ENCODE data around the gene CFAP251. TPM values are rescaled to one million over a fixed set of nuclear protein-coding genes. Genes with fewer than 3 reads are reported as not detected.

Gene CFAP251
- total RNA-seq, 4 donors from 2014 or later: 0.66 to 1.9 (median 0.87) TPM

- DNase-seq (ENCODE audit: extremely low spot score): no peak
- Histone ChIP-seq H3K9me3 (no peaks in the 10 kb centered on the region), H3K27ac (replicated peaks in 1 of 4) (no peak overlapping the region), H3K27me3 (no peaks in the 10 kb centered on the region), H3K4me3 (no peak overlapping the region), H3K4me1 (peaks cover 0 to 9% (median 3%) of the 10 kb centered on the region in 4 donors), H3K36me3 (no peaks in the 10 kb centered on the region)
- 89% methylated on average over 21 of the region's 24 CpGs for WGBS
- intact Hi-C loops (cut with DNase I): no loop called here
- no peak for TF ChIP-seq POLR2AphosphoS5 (IDR thresholded peaks at IDR 0.05)
These were observed 88.0 kb downstream of the CFAP251 start for GRCh38 chr12:122006186-122006926.

GRCh38 chr12:122009741-122010140 lies 91.3 kb downstream of the CFAP251 start:
- Histone ChIP-seq H3K4me1 (no peaks in the 10 kb centered on the region), H3K9me3 (no peaks in the 10 kb centered on the region), H3K27me3 (no peaks in the 10 kb centered on the region), H3K36me3 (no peaks in the 10 kb centered on the region), H3K27ac (replicated peaks in 1 of 4) (no peak overlapping the region), H3K4me3 (no peak overlapping the region)
- TF ChIP-seq CTCF (IDR thresholded peaks at IDR 0.05): no peak
- TF ChIP-seq POLR2AphosphoS5 (IDR thresholded peaks at IDR 0.05): no peak
- TF ChIP-seq POLR2A (IDR thresholded peaks at IDR 0.05; ENCODE audit: low read depth): no peak
- TF ChIP-seq EP300 (IDR thresholded peaks at IDR 0.05): no peak
- DNase-seq (ENCODE audit: extremely low spot score): no peak
- 89% methylated on average over 9 of the region's 9 CpGs for WGBS
- intact Hi-C loops (cut with DNase I): no loop called here

DNA sequence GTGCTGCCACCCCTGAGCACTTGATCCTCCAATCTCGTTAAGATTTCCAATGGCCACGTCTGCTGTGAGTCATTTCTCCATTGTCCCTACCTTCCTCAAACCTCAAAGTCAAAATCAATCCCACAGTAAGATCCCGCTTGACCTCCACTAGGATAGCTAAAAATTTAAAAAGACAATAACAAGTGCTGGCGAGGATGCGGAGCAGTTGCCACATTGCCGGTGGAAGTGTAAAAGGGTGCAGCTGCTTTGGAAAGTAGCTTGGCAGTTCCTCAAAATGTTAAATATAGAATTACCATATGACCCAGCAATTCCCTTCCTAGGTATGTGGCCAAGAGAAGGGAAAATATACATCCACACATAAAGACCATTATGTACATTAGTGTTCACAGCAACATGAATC lies 93.8 kb downstream of the CFAP251 start:
- 85% methylated on average over 6 of the region's 6 CpGs for WGBS
- Histone ChIP-seq H3K27me3 (no peaks in the 10 kb centered on the region), H3K4me1 (no peaks in the 10 kb centered on the region), H3K27ac (replicated peaks in 1 of 4) (no peak overlapping the region), H3K4me3 (no peak overlapping the region), H3K9me3 (no peaks in the 10 kb centered on the region), H3K36me3 (no peaks in the 10 kb centered on the region)
- no peak for DNase-seq (ENCODE audit: extremely low spot score)
- TF ChIP-seq POLR2A (IDR thresholded peaks at IDR 0.05; ENCODE audit: low read depth) (no peak), EP300 (IDR thresholded peaks at IDR 0.05) (no peak), POLR2AphosphoS5 (IDR thresholded peaks at IDR 0.05) (no peak), CTCF (IDR thresholded peaks at IDR 0.05) (no peak)
- intact Hi-C loops (cut with DNase I): no loop called here

GRCh38 chr12:122013136-122013535 lies 94.7 kb downstream of the CFAP251 start:
- 87% methylated on average over 4 of the region's 4 CpGs for WGBS
- intact Hi-C loops (cut with DNase I): no loop called here

More at GRCh38 chr12:122013136-122013535, 94.7 kb downstream of the CFAP251 start:
- TF ChIP-seq EP300 (IDR thresholded peaks at IDR 0.05) (no peak), POLR2A (IDR thresholded peaks at IDR 0.05; ENCODE audit: low read depth) (no peak), CTCF (IDR thresholded peaks at IDR 0.05) (no peak), POLR2AphosphoS5 (IDR thresholded peaks at IDR 0.05) (no peak)
- Histone ChIP-seq H3K9me3 (no peaks in the 10 kb centered on the region), H3K4me1 (no peaks in the 10 kb centered on the region), H3K27me3 (no peaks in the 10 kb centered on the region), H3K4me3 (no peak overlapping the region), H3K36me3 (no peaks in the 10 kb centered on the region), H3K27ac (replicated peaks in 1 of 4) (no peak overlapping the region)
- no peak for DNase-seq (ENCODE audit: extremely low spot score)
